Rectal smooth muscle tissue (tissue), 1 donor: Measurements from ENCODE around the gene GALNT9.
"Not testable (repeated sequence)": the region's sequence is repeated elsewhere in the genome, so short reads cannot be mapped to it uniquely, and the experiment has no call there.

ENCODE experiments used
- H3K27ac ChIP-seq: one replicate; pipeline ENCODE4 v1.7.0; 2013; ENCODE audit warnings: low read depth, low read length, inconsistent platforms
- H3K27me3 ChIP-seq: one replicate; pipeline ENCODE4 v1.7.0; 2013; ENCODE audit warnings: low read length; ENCODE audit not compliant: control insufficient read depth, insufficient read depth
- H3K36me3 ChIP-seq: one replicate; pipeline ENCODE4 v1.7.0; 2013; ENCODE audit warnings: low read length; ENCODE audit not compliant: control insufficient read depth, insufficient read depth
- H3K4me1 ChIP-seq: one replicate; pipeline ENCODE4 v1.7.0; 2013; ENCODE audit warnings: low read length; ENCODE audit not compliant: control insufficient read depth, insufficient read depth
- H3K4me3 ChIP-seq: one replicate; pipeline ENCODE4 v1.7.0; 2013; ENCODE audit warnings: low read length
- H3K9ac ChIP-seq: one replicate; pipeline ENCODE4 v1.7.0; 2013; ENCODE audit warnings: low read length

GALNT9 gene

GRCh38 chr12:132259872-132260695 lies 69.3 kb downstream of the GALNT9 start:
- H3K4me3 ChIP-seq, result no peak overlapping the region
- no peak overlapping the region for H3K9ac ChIP-seq
- no peaks in the 10 kb centered on the region for H3K27me3 ChIP-seq
- H3K4me1 ChIP-seq, result no peaks in the 10 kb centered on the region
- no peak overlapping the region for H3K27ac ChIP-seq
- H3K36me3 ChIP-seq, result no peaks in the 10 kb centered on the region

- no peaks in the 10 kb centered on the region for H3K27me3 ChIP-seq
- no peaks in the 10 kb centered on the region for H3K36me3 ChIP-seq
- H3K27ac ChIP-seq, result no peak overlapping the region
- no peaks in the 10 kb centered on the region for H3K4me1 ChIP-seq
- no peak overlapping the region for H3K9ac ChIP-seq
- H3K4me3 ChIP-seq, result no peak overlapping the region
These were observed 70.0 kb downstream of the GALNT9 start for GRCh38 chr12:132259364-132259871.

- no peaks in the 10 kb centered on the region for H3K27me3 ChIP-seq
These were observed 70.8 kb downstream of the GALNT9 start for GRCh38 chr12:132258543-132258942.

GRCh38 chr12:132257955-132258490 lies 71.4 kb downstream of the GALNT9 start:
- Histone ChIP-seq H3K27ac (no peak overlapping the region), H3K36me3 (no peaks in the 10 kb centered on the region), H3K9ac (no peak overlapping the region), H3K27me3 (no peaks in the 10 kb centered on the region), H3K4me3 (no peak overlapping the region), H3K4me1 (no peaks in the 10 kb centered on the region)

More at GRCh38 chr12:132258543-132258942, 70.8 kb downstream of the GALNT9 start:
- no peak overlapping the region for H3K4me3 ChIP-seq
- H3K27ac ChIP-seq, result no peak overlapping the region
- no peaks in the 10 kb centered on the region for H3K36me3 ChIP-seq
- no peak overlapping the region for H3K9ac ChIP-seq
- H3K4me1 ChIP-seq, result no peaks in the 10 kb centered on the region

GRCh38 chr12:132257206-132257954 lies 72.0 kb downstream of the GALNT9 start:
- no peaks in the 10 kb centered on the region for H3K4me1 ChIP-seq
- H3K36me3 ChIP-seq, result no peaks in the 10 kb centered on the region
- H3K27me3 ChIP-seq, result no peaks in the 10 kb centered on the region
- no peak overlapping the region for H3K27ac ChIP-seq
- no peak overlapping the region for H3K9ac ChIP-seq
- no peak overlapping the region for H3K4me3 ChIP-seq

GRCh38 chr12:132256646-132257045 lies 72.7 kb downstream of the GALNT9 start:
- Histone ChIP-seq H3K4me3 (no peak overlapping the region), H3K27me3 (no peaks in the 10 kb centered on the region), H3K4me1 (no peaks in the 10 kb centered on the region), H3K36me3 (no peaks in the 10 kb centered on the region), H3K9ac (no peak overlapping the region), H3K27ac (no peak overlapping the region)

GRCh38 chr12:132255642-132256041 lies 73.7 kb downstream of the GALNT9 start:
- H3K27me3 ChIP-seq, result no peaks in the 10 kb centered on the region

GRCh38 chr12:132253698-132254480 lies 75.5 kb downstream of the GALNT9 start:
- Histone ChIP-seq H3K36me3 (no peaks in the 10 kb centered on the region), H3K4me3 (no peak overlapping the region), H3K27ac (no peak overlapping the region)

More at GRCh38 chr12:132255642-132256041, 73.7 kb downstream of the GALNT9 start:
- H3K4me1 ChIP-seq, result no peaks in the 10 kb centered on the region
- H3K9ac ChIP-seq, result no peak overlapping the region
- H3K36me3 ChIP-seq, result no peaks in the 10 kb centered on the region
- H3K27ac ChIP-seq, result no peak overlapping the region
- H3K4me3 ChIP-seq, result no peak overlapping the region

GRCh38 chr12:132252981-132253380 lies 76.4 kb downstream of the GALNT9 start:
- H3K36me3 ChIP-seq, H3K27me3 ChIP-seq, H3K4me3 ChIP-seq, H3K4me1 ChIP-seq, H3K9ac ChIP-seq, H3K27ac ChIP-seq: not testable (repeated sequence)

More at GRCh38 chr12:132253698-132254480, 75.5 kb downstream of the GALNT9 start:
- Histone ChIP-seq H3K27me3 (no peaks in the 10 kb centered on the region), H3K4me1 (no peaks in the 10 kb centered on the region), H3K9ac (no peak overlapping the region)

- Histone ChIP-seq H3K4me1 (no peaks in the 10 kb centered on the region), H3K27ac (no peak overlapping the region), H3K27me3 (no peaks in the 10 kb centered on the region), H3K9ac (no peak overlapping the region), H3K36me3 (no peaks in the 10 kb centered on the region), H3K4me3 (no peak overlapping the region)
These were observed 77.5 kb downstream of the GALNT9 start for GRCh38 chr12:132251741-132252490.

GRCh38 chr12:132251310-132251709 lies 78.1 kb downstream of the GALNT9 start:
- Histone ChIP-seq H3K9ac (no peak overlapping the region), H3K27me3 (no peaks in the 10 kb centered on the region), H3K4me1 (no peaks in the 10 kb centered on the region), H3K36me3 (no peaks in the 10 kb centered on the region), H3K4me3 (no peak overlapping the region), H3K27ac (no peak overlapping the region)
